DMS 273 (cell line): ENCODE data around the gene EEFSEC.

ENCODE experiments used
- DNase-seq: peaks from one replicate; lab custom pipeline; 2025; ENCODE audit not compliant: unreplicated experiment; lab: John Stamatoyannopoulos, UW

The EEFSEC gene

DNA sequence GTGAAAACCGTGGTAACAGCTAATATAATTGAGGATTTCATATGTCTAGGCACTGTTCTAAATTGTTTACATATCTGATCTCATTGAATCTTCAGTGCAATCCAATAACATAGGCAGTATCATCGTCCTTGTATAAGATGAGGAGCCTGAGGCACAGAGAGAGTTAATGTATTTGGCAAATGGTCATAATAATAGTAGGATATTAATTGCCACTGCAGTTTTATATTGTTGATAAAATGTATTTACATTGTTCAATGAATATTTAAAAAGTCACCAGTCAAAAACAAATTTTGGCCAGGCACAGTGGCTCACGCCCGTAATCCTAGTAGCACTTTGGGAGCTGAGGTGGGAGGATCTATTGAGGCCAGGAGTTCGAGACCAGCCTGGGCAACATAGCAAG, 88.5 kb downstream of the EEFSEC start:
- no peak for DNase-seq

- DNase-seq = no peak
These were observed 89.7 kb downstream of the EEFSEC start for GRCh38 chr3:128242818-128243601.

DNA sequence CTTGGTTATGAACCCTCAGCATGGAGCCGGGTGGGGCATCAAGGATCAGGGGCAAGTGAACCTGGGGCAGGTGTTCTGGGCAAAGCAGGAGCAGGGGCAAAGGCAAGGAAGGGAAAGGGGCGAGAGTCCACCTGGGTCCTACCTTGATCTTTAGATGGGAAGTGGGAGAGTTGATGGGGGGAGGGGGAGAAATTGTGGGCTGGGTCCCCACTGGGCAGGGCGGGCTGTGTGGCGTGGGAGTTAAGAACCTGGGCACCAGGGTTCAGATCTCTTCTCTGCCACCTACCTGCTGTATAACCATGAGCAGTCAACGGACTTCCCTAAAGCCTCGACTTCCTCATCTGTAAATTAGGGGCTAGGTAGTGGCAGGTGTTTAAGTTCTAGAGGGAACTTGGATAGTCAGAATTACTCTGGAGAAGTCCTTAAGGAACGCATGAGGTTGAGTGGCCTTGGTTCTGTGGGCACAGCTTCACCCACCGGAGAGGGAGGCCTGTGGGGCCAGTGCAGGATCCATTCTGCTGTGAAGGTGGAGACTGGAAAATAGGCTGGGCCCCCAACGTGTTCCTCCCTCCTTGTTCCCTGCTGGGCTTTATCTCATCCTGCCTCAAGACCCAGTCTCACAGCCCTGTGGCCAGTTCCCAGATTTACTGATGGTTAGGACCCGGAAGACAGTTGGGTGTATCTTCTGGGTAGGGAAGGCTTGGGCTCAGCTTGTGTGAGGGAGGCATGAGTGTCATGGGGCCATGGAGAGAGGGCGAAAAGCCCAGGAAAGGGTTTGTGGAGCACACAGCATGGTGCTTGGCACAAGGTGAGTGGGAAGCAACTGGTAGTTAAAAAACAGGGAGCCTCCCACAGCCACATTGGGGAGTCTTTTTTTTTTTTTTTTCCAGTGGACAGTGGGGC, 90.6 kb downstream of the EEFSEC start:
- DNase-seq = no peak

DNA sequence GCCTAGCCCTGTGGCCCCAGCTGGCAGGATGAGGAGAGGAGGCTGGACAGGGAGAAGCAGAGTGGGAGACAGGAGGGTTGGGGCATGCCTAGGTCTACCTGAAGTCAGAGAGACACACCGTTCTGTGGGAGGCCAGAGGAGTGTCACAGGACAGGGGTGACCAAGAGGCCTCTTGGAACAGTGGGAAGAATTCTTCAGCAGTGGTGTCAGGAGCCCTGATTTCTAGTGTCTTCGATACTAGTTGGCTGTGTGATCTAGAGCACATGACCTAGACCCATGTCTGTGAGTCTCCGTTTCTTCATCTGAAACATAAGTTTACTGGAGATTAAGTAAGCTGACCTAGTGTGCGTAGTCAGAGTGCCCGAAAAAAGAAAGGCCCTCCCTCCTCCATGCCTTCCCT, 92.2 kb downstream of the EEFSEC start:
- DNase-seq = no peak

GRCh38 chr3:128247666-128248409, 94.6 kb downstream of the EEFSEC start:
- DNase-seq = no peak

DNA sequence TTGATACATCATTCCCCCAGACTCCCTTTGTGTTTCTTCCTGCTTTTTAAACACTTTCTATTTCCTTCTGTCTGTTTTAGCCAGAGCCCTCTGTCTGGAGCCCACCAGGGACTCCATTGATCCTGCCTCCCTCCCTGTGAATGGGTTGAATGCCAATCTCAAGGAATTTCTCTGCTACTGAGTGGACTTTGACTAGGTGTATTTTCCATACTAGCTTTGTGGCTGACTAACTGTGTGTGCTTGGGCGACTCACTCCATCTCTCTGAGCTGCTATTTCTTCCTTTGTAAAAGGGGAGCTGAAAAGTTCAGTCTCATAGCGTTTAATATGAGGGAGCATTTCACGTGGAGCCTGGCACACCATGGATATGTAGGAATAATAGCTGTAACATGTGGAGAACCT, 98.8 kb downstream of the EEFSEC start:
- no peak for DNase-seq

DNA sequence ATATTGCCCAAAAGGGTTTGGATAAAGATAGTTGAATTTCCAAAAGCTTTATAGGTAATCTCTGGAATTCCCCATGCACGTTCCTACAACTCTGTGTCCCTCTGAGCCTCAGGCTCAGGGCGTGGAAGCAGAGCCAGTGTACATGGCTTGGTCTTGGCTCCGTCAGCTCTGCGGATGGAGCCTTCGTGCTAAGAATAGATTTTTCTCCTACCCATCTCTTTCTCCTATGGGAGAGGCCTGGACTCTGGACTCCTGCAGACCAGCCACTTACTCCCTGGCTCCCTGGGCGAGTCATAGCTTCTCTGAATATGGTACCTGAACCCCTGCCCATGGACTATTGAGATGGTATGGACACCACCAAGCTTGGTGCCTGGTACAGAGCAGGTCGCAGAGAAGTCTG, 99.9 kb downstream of the EEFSEC start:
- DNase-seq = no peak

GRCh38 chr3:128254066-128254590, 100.8 kb downstream of the EEFSEC start:
- no peak for DNase-seq

- DNase-seq = no peak
These were observed 101.7 kb downstream of the EEFSEC start for GRCh38 chr3:128254967-128255366.

- no peak for DNase-seq
These were observed 102.8 kb downstream of the EEFSEC start for GRCh38 chr3:128256131-128256530.

DNA sequence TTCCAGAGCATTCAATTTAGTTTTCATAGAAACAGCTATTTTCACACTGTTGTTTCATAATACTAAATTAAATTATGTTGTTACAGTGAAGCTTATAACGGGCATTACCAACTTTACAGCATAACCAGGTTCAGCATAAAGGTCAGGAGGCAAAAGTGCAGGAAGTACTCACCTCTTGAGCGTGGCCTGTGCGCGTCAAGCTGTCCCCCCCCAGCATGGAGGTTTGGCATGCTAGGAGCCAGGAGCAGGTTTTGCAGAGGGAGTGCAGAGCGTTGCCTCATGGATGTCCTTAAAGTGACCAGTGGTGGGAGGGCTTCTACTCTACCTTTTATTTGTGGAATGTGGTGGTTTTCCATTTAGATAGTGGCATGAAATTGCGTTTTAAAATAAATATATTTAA, 104.4 kb downstream of the EEFSEC start:
- DNase-seq = no peak

GRCh38 chr3:128260275-128260674, 107.0 kb downstream of the EEFSEC start:
- DNase-seq = no peak

GRCh38 chr3:128262457-128262856, 109.2 kb downstream of the EEFSEC start:
- DNase-seq = no peak

- no peak for DNase-seq
These were observed 109.8 kb downstream of the EEFSEC start for GRCh38 chr3:128263118-128263517.

DNA sequence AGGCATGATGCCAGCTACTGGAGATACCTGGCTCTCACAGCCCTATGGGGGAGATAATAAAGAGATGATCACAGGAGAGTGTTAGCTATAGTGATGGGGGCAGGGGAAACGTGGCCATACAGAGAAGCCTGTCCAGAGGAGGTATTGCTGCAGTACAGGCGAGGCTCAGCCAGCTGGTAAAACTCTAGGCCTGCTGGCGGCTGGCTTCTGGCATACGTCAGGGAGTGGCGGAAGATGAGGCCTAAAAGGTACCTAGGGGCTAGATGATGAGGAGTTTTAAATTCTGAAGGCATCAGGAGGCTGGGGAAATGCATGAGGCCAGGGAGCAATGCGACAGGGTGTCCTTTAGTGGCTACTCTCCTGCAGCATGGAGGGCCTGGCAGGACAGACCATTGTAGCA, 110.7 kb downstream of the EEFSEC start:
- peak; percentile 24 for DNase-seq

DNA sequence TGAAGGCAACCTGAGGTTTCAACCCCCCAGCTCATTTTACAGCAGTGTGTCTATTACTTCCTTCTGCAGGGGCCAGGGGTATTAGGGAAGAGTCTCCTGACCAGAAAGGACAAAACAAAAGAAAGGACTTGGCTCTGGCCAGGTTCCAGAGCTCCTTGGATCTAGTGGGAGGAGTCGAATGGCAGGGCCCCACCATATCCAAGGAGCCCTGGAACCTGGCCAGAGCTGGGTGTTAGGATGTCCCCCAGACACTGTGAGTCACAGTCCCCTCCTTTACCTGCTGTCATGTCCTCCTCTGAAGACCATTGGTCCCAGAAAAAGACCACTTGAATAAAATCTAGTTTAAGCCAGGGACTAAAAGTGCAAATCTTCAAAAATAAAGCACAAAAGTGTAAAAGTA, 113.2 kb downstream of the EEFSEC start:
- peak; percentile 52 for DNase-seq

- no peak for DNase-seq
These were observed 114.3 kb downstream of the EEFSEC start for GRCh38 chr3:128267541-128267940.

GRCh38 chr3:128269006-128269775, 115.9 kb downstream of the EEFSEC start:
- no peak for DNase-seq

- no peak for DNase-seq
These were observed 116.5 kb downstream of the EEFSEC start for GRCh38 chr3:128269796-128270195.
